Iris pigment epithelial cell (primary cell): ENCODE data around the gene ERBB2.
A peak's percentile ranks its signal among the peaks of the same experiment; 100 is the strongest.

Experiments used
- DNase-seq: peaks from one replicate; pipeline ENCODE4 v3.0.0-alpha.2; 2011; ENCODE audit warnings: low read depth

The ERBB2 gene

DNA sequence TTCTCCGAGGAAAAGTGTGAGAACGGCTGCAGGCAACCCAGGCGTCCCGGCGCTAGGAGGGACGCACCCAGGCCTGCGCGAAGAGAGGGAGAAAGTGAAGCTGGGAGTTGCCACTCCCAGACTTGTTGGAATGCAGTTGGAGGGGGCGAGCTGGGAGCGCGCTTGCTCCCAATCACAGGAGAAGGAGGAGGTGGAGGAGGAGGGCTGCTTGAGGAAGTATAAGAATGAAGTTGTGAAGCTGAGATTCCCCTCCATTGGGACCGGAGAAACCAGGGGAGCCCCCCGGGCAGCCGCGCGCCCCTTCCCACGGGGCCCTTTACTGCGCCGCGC is at the start of gene ERBB2:
Gene ERBB2, plus strand, starts transcription at position 247 of the 330 bp plus-strand sequence. CDS start 175 bp downstream, outside the sequence.
- peak; percentile 85 for DNase-seq

- DNase-seq = no peak
Observed at GRCh38 chr17:39650121-39650579, 49.7 kb upstream of the ERBB2 start.

- no peak for DNase-seq
Observed at GRCh38 chr17:39651923-39652586, 47.8 kb upstream of the ERBB2 start.

- DNase-seq = no peak
Observed at GRCh38 chr17:39652587-39653315, 47.1 kb upstream of the ERBB2 start.

DNA sequence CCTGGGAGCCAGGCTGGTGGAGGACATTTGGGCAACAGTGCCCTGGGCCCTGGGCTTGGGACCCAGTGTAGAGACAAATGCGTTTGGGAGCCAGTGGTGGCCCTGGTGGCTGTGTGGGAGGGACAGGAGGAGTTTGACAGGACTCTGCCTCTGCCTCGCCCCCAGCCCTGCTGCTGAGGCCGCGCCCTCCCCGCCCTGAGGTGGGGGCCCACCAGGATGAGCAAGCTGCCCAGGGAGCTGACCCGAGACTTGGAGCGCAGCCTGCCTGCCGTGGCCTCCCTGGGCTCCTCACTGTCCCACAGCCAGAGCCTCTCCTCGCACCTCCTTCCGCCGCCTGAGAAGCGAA is 46.6 kb upstream of the ERBB2 start:
- no peak for DNase-seq

- peak; percentile 29 for DNase-seq
Observed at GRCh38 chr17:39653662-39654331, 46.1 kb upstream of the ERBB2 start.

DNA sequence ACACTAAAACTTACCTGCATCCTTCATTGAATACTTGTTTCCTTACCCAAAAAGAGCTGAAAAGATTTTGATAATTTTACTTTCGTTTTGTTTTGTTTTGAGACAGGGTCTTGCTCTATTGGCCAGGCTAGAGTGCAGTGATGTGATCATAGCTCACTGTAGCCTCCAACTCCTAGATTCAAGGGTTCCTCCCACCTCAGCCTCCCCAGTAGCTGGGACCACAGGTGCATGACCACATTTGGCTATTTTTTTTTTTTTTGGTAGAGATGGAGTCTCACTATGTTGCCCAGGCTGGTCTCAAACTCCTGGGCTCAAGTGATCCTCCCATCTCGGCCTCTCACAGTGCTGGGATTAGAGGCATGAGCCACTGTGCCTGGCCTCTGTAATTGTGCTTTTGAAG is 44.8 kb upstream of the ERBB2 start:
- DNase-seq = no peak

DNA sequence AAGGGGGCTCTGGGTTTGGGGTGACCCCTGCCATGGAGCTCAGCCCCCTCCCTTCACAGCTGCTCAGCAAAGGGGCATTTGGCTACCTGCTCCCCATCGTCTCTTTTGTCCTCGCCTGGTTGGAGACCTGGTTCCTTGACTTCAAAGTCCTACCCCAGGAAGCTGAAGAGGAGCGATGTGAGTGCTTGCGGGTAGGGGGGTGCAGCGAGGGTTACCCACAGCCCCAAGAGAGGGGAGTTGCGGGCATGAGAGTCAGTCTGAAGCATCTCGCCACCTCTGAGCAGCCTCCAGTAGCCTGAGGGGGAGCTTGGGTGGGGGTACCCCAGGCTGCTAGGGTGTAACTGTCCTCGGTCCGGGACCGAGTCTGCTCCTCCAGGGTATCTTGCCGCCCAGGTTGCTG is 41.5 kb upstream of the ERBB2 start:
- DNase-seq = no peak

GRCh38 chr17:39658760-39659159 is 41.1 kb upstream of the ERBB2 start:
- no peak for DNase-seq

- no peak for DNase-seq
Observed at GRCh38 chr17:39659279-39660010, 40.4 kb upstream of the ERBB2 start.

DNA sequence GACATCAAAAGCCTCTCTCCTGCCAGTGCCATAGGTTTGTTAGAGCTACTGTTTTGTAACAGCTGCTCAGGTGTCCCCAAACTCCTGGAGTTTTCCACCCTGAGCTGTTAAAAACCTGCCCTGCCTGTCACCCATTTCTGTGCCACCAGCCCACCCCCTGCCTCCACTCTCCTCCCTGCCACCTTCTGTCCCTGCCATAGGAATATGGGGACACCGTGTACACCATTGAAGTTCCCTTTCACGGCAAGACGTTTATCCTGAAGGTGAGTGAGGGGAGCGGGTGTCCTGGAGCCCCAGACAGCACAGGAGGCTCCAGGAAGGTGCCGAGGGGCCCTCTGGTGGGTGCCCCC is 39.9 kb upstream of the ERBB2 start:
- no peak for DNase-seq

GRCh38 chr17:39660397-39661385 is 39.2 kb upstream of the ERBB2 start:
- DNase-seq = peak; percentile 22

DNA sequence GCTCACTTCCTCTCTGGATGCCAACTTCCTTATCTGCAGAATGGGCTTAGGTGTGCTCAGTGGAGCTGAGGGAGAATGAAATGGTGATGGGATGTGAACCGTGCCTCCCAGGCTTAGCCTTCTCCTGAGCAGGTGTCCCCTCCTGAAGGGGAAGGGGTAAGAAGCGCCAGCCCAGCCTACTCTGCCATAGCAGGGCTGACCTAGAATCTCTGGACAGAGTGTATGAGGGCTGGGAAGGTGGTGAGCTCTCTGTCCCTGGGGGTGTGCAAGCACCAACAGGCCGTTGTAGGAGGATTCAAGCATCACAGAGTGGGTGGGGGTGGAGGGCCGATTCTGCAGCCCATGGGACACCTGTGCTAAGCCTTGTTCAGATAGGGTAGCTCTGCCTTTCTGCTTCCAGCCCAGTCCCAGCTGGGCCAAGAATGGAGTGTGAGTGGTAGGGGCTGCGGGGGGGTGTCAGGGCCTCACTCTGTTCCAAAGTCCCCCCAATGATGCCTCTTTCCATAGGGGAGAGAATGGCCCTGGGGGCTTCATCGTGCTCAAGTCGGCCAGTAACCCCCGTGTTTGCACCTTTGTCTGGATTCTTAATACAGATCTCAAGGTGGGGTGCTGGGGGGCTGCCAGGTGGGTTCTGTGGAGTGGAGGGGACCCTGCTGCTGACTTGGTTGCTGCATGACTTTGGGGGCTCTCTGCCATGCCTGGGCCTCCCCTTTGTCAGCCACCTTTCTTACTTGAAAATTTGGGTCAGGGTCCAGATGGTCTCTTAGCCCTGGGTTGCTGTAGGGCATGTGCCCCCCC is 37.9 kb upstream of the ERBB2 start:
- DNase-seq = no peak

- DNase-seq = no peak
Observed at GRCh38 chr17:39662551-39663339, 37.1 kb upstream of the ERBB2 start.

GRCh38 chr17:39663340-39663687 is 36.5 kb upstream of the ERBB2 start:
- no peak for DNase-seq

GRCh38 chr17:39663688-39664580 is 35.9 kb upstream of the ERBB2 start:
- peak; percentile 25 for DNase-seq

- no peak for DNase-seq
Observed at GRCh38 chr17:39664581-39665561, 35.0 kb upstream of the ERBB2 start, which contains the start of gene TCAP. TSS of gene TCAP (plus strand) at chr17:39665349. CDS start at chr17:39665360, 11 bp downstream.
